A673 (cell line): Measurements from ENCODE around the gene CNOT3.

Experiments
- CTCF ChIP-seq: fragments of 300-800, 200-600 bp; sonication (generic); conservative IDR thresholded peaks from 2 replicates; pipeline ENCODE4 v1.5.1; 2017; ENCODE audit warnings: low read depth, mild to moderate bottlenecking, antibody characterized with exemption, low read length, moderate library complexity, mixed read lengths
- EZH2 ChIP-seq: fragments of 200-600 bp; sonication (generic); IDR thresholded peaks from 2 replicates; pipeline ENCODE4 v1.6.1; 2017; ENCODE audit warnings: borderline replicate concordance, low read depth, mild to moderate bottlenecking, mixed read lengths, antibody characterized with exemption, low read length; ENCODE audit not compliant: poor library complexity, severe bottlenecking

- TF ChIP-seq CTCF (no peak), EZH2 (no peak)
These were observed 32.4 kb upstream of the CNOT3 start for GRCh38 chr19:54104998-54105715.
